Trophoblast cell (in vitro differentiated cells and primary cell): ENCODE data around the gene GOLGA2.
A peak's percentile ranks its signal among the peaks of the same experiment; 100 is the strongest.

ENCODE experiments used
- DNase-seq, 2 donors: peaks; one replicate each; pipeline ENCODE4 v3.0.0-alpha.2; 2016
- H2AFZ ChIP-seq: 2 replicates; pipeline ENCODE4 v1.6.1; 2013; ENCODE audit warnings: low read length, moderate library complexity, mild to moderate bottlenecking; ENCODE audit not compliant: insufficient read depth, poor library complexity
- H2AK5ac ChIP-seq: 2 replicates; pipeline ENCODE4 v1.6.1; 2013; ENCODE audit warnings: mild to moderate bottlenecking, low read length
- H2BK120ac ChIP-seq: 2 replicates; pipeline ENCODE4 v1.6.1; 2013; ENCODE audit warnings: low read length, mild to moderate bottlenecking, moderate library complexity; ENCODE audit not compliant: insufficient read depth, poor library complexity
- H2BK12ac ChIP-seq: 2 replicates; pipeline ENCODE4 v1.6.1; 2013; ENCODE audit warnings: mild to moderate bottlenecking, low read length, moderate library complexity
- H2BK5ac ChIP-seq: 2 replicates; pipeline ENCODE4 v1.6.1; 2013; ENCODE audit warnings: low read length, low read depth, moderate library complexity, mild to moderate bottlenecking; ENCODE audit not compliant: poor library complexity
- H3K14ac ChIP-seq: 2 replicates; pipeline ENCODE4 v1.6.1; 2013; ENCODE audit warnings: mild to moderate bottlenecking, low read length
- H3K18ac ChIP-seq: 2 replicates; pipeline ENCODE4 v1.6.1; 2013; ENCODE audit warnings: mild to moderate bottlenecking, low read length
- H3K23ac ChIP-seq: 2 replicates; pipeline ENCODE4 v1.6.1; 2013; ENCODE audit warnings: low read length
- H3K27ac ChIP-seq: 2 replicates; pipeline ENCODE4 v1.5.1; 2013; ENCODE audit warnings: low read depth, mild to moderate bottlenecking, inconsistent platforms, low read length, moderate library complexity
- H3K27me3 ChIP-seq: 2 replicates; pipeline ENCODE4 v1.6.1; 2013; ENCODE audit warnings: inconsistent platforms, mild to moderate bottlenecking, low read length, moderate library complexity; ENCODE audit not compliant: insufficient read depth
- H3K36me3 ChIP-seq, 2 experiments: 1 replicate in 1 of 2; 2 replicates in 1 of 2; pipeline ENCODE4 v1.6.1; 2013; ENCODE audit warnings: low read length in 2 of 2, mild to moderate bottlenecking in 2 of 2, moderate library complexity in 1 of 2; ENCODE audit not compliant: insufficient read depth in 2 of 2, control insufficient read depth in 1 of 2
- H3K4ac ChIP-seq: 2 replicates; pipeline ENCODE4 v1.6.1; 2013; ENCODE audit warnings: low read depth, mild to moderate bottlenecking, low read length, moderate library complexity
- H3K4me1 ChIP-seq, 2 experiments: 1 replicate in 1 of 2; 2 replicates in 1 of 2; pipeline ENCODE4 v1.6.1; 2013; ENCODE audit warnings: low read length in 2 of 2, mild to moderate bottlenecking in 2 of 2, moderate library complexity in 1 of 2; ENCODE audit not compliant: insufficient read depth in 2 of 2, control insufficient read depth in 1 of 2
- H3K4me2 ChIP-seq: 2 replicates; pipeline ENCODE4 v1.6.1; 2013; ENCODE audit warnings: inconsistent platforms, mild to moderate bottlenecking, low read length, moderate library complexity
- H3K4me3 ChIP-seq: 2 replicates; pipeline ENCODE4 v1.5.1; 2013; ENCODE audit warnings: mild to moderate bottlenecking, low read depth, low read length, inconsistent platforms
- H3K79me1 ChIP-seq: one replicate; pipeline ENCODE4 v1.6.1; 2013; ENCODE audit warnings: low read length
- H3K79me2 ChIP-seq: 2 replicates; pipeline ENCODE4 v1.6.1; 2013; ENCODE audit warnings: low read length, mild to moderate bottlenecking; ENCODE audit not compliant: control insufficient read depth, insufficient read depth, poor library complexity
- H3K9ac ChIP-seq: 2 replicates; pipeline ENCODE4 v1.6.1; 2013; ENCODE audit warnings: mild to moderate bottlenecking, low read length
- H3K9me3 ChIP-seq: 2 replicates; pipeline ENCODE4 v1.6.1; 2013; ENCODE audit warnings: low read depth, mild to moderate bottlenecking, control low read depth, inconsistent platforms, low read length; ENCODE audit not compliant: insufficient read depth
- H4K12ac ChIP-seq: 2 replicates; pipeline ENCODE4 v1.6.1; 2013; ENCODE audit warnings: low read depth, mild to moderate bottlenecking, low read length, moderate library complexity
- H4K8ac ChIP-seq: 2 replicates; pipeline ENCODE4 v1.6.1; 2013; ENCODE audit warnings: low read depth, mild to moderate bottlenecking, low read length, moderate library complexity
- H4K91ac ChIP-seq: one replicate; pipeline ENCODE4 v1.6.1; 2013; ENCODE audit warnings: low read depth, mild to moderate bottlenecking, low read length, moderate library complexity
- WGBS: extraction: QIAGEN DNeasy Blood & Tissue Kit; methylation state at CpG from one replicate; pipeline ENCODE4 v1.1.7; 2013; ENCODE audit warnings: missing lambda C conversion rate; ENCODE audit not compliant: insufficient read length, insufficient coverage; ENCODE audit errors: extremely low coverage; 5-methylcytosine and 5-hydroxymethylcytosine counted together

The GOLGA2 gene

DNA sequence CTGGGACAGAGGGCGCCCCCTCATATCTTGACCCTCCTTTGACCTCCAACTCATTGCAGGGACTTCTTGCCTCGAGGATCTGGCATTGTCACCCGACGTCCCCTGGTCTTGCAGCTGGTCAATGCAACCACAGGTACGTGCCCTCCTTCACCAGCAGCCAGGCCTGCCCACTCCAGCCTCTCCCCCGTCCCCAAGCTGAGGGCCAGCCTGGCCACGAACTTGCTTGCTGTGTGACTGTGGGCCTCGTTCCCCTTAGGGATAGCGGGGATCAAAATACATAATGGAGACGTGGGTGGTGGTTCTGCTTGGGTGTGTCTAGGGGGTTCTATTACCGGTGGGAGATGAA is 57.7 kb downstream of the GOLGA2 start:
- peaks cover 14 to 17% of the 10 kb centered on the region in 2 experiments for H3K4me1 ChIP-seq
- no peak overlapping the region for H3K4me3 ChIP-seq
- peaks cover 3% of the 10 kb centered on the region for H3K9me3 ChIP-seq
- DNase-seq = no peak
- H2AFZ ChIP-seq = peak overlapping the region; percentile 40
- no peak overlapping the region for H3K14ac ChIP-seq
- H3K79me1 ChIP-seq = peaks cover 6% of the 10 kb centered on the region
- H3K79me2 ChIP-seq = no peaks in the 10 kb centered on the region
- no peak overlapping the region for H4K91ac ChIP-seq
- H2BK120ac ChIP-seq = no peak overlapping the region
- H2BK5ac ChIP-seq = no peak overlapping the region
- H2BK12ac ChIP-seq = no peak overlapping the region
- no peak overlapping the region for H3K27ac ChIP-seq
- H3K4ac ChIP-seq = no peak overlapping the region
- H3K36me3 ChIP-seq = peaks cover 0 to 2% of the 10 kb centered on the region in 2 experiments
- H2AK5ac ChIP-seq = no peak overlapping the region
- no peak overlapping the region for H4K12ac ChIP-seq
- no peak overlapping the region for H3K9ac ChIP-seq
- H3K4me2 ChIP-seq = peak overlapping the region; percentile 59
- no peak overlapping the region for H4K8ac ChIP-seq
- no peak overlapping the region for H3K18ac ChIP-seq
- no CpG with 5 or more reads among the region's 11 CpGs for WGBS
- no peak overlapping the region for H3K23ac ChIP-seq
- no peaks in the 10 kb centered on the region for H3K27me3 ChIP-seq

DNA sequence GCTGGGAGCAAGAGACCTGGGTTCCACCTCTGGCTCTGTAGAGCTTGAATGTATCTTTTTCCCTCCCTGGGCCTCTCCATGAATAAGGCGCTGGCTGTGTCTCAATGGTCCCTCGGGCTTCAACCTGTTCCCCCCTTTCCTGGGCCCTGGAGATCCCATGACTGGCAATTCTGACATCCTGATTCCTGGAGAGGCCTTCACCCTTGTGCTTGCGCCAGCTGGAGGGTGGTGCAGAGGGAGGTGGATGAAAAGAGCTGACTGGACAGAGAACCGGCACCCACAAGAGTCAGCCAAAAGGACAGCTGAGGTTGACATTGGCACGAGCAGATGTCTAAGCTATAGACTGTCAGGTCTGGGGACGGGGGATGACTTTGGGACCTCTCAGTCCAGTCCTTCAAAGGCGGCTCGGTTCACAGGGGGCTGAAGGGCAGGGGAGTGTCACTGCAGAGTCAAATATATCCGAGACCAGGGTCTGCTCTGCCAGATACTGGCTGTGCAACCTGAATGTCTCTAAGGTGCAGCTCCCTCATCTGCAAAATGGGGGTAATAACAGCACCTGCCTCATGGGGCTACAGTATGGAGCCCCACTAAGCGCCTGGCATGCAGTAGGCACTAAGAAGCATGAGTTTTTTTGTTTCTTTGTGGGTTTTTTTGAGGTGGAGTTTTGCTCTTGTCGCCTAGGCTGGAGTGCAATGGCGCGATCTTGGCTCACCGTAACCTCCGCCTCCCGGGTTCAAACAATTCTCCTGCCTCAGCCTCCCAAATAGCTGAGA is 58.8 kb downstream of the GOLGA2 start:
- H3K4me1 ChIP-seq = peaks cover 14 to 17% of the 10 kb centered on the region in 2 experiments
- H3K36me3 ChIP-seq = no peaks in the 10 kb centered on the region
- no peak overlapping the region for H3K4me3 ChIP-seq
- H2AFZ ChIP-seq = no peak overlapping the region
- no peak overlapping the region for H2AK5ac ChIP-seq
- peaks cover 6% of the 10 kb centered on the region for H3K79me1 ChIP-seq
- no peak overlapping the region for H2BK5ac ChIP-seq
- H4K91ac ChIP-seq = no peak overlapping the region
- H3K18ac ChIP-seq = no peak overlapping the region
- WGBS = no CpG with 5 or more reads among the region's 16 CpGs
- H3K79me2 ChIP-seq = no peaks in the 10 kb centered on the region
- H2BK120ac ChIP-seq = no peak overlapping the region
- no peak overlapping the region for H4K8ac ChIP-seq
- no peak overlapping the region for H3K9ac ChIP-seq
- no peak overlapping the region for H3K4me2 ChIP-seq
- H2BK12ac ChIP-seq = no peak overlapping the region
- H3K14ac ChIP-seq = no peak overlapping the region
- no peak overlapping the region for H3K4ac ChIP-seq
- H3K27ac ChIP-seq = no peak overlapping the region
- H3K9me3 ChIP-seq = peaks cover 3% of the 10 kb centered on the region
- DNase-seq = no peak
- H4K12ac ChIP-seq = no peak overlapping the region
- H3K27me3 ChIP-seq = no peaks in the 10 kb centered on the region
- no peak overlapping the region for H3K23ac ChIP-seq

DNA sequence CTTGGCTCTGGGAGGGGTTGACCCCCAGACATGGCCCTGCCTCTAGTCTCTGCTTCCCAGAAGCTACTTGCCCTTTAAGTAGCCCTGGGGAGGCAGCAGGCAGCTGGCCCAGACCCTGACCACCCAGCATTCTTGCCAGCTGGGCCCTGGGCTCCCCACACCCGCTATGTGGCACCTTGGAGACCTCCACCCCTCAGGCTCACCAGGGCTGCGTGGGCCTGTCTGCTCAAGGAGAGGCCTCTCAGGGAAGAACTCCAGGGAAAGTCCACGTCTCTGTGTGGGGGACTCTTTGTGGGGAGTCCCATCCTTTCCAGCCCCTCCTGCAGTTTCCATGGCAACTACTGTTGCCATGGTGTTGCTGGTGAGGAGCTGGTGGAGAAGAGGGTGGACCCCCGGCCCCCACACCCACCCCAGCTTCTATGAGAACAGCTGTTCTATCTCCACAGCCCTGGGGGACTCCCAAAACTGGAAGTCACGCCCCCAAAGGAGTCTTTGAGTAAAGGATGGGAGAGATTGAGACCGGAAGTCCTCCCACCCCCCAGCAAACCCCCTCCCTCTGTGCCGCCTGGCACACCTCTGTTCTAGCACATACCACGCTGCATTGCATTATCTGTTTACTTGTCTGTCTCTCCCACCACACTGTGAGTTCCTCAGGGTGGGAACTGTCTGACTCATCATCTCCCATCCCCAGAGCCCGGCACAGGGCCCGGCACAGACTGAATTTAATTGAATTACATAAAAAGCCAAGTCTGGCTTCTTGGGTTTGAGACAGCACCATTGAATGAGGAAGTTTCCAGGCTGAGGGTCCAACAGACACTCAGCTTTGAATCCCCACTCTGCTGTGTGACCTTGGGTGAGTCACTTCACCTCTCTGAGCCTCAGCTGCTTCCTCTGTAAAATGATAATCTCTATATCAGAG is 60.1 kb downstream of the GOLGA2 start:
- no peaks in the 10 kb centered on the region for H3K36me3 ChIP-seq
- H3K4me3 ChIP-seq = no peak overlapping the region
- H3K4ac ChIP-seq = no peak overlapping the region
- H3K23ac ChIP-seq = no peak overlapping the region
- H3K4me1 ChIP-seq = peaks cover 14 to 17% of the 10 kb centered on the region in 2 experiments
- no peak overlapping the region for H2BK120ac ChIP-seq
- H2BK5ac ChIP-seq = no peak overlapping the region
- no peak for DNase-seq
- WGBS = no CpG with 5 or more reads among the region's 10 CpGs
- no peaks in the 10 kb centered on the region for H3K79me2 ChIP-seq
- peak overlapping the region; percentile 18 for H2BK12ac ChIP-seq
- H4K91ac ChIP-seq = no peak overlapping the region
- peaks cover 3% of the 10 kb centered on the region for H3K9me3 ChIP-seq
- peak overlapping the region; percentile 8 for H4K8ac ChIP-seq
- H3K9ac ChIP-seq = no peak overlapping the region
- no peaks in the 10 kb centered on the region for H3K27me3 ChIP-seq
- H4K12ac ChIP-seq = no peak overlapping the region
- no peak overlapping the region for H3K4me2 ChIP-seq
- no peak overlapping the region for H3K27ac ChIP-seq
- no peak overlapping the region for H3K18ac ChIP-seq
- no peak overlapping the region for H3K14ac ChIP-seq
- H3K79me1 ChIP-seq = peaks cover 6% of the 10 kb centered on the region
- no peak overlapping the region for H2AK5ac ChIP-seq
- H2AFZ ChIP-seq = no peak overlapping the region

DNA sequence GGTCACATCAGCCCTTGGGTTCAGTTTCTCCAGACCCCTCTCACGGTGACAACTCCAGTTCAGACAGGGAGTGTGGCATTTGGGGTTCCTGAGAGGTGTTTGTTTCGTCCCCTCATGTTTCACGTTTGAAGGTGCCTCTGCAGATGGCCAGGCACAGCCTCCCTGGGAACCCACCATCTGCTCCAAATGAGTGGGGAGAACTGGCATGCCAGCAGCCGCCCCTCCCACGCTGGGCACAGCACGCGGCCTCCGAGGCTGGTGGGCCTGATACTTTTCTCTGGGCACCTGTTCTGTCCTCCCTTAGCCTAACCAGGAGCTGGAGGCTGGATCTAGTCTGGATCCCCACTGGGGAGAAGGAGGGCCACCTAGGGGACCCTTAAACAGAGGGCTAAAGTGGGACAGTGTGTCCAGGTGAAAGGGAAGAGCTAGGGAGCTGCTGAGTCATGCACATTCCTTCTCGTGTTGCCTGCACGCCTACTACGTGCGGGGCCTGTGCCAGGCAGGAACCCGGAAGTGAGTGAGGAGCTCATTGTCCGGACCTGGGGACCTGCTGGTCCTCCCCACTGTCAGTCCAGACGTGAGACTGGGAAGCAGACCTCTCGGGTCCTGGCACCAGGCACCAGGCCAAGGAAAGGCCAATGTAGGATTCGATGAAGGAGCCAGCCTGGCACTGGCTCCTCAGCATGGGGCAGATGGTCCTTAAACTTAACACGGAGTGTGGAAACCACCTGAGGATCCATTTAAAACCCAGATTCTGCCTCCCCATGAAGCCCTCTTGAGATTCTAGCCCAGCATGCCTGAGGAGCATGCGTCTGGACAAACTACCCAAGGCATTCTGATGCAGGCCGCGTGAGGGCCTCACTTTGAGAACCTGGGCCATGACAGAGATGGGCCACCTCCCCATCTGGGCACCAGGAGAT is 61.0 kb downstream of the GOLGA2 start:
- H2BK12ac ChIP-seq = peak overlapping the region; percentile 18
- H4K12ac ChIP-seq = no peak overlapping the region
- no peak overlapping the region for H2BK120ac ChIP-seq
- peak overlapping the region; percentile 25 for H4K91ac ChIP-seq
- H4K8ac ChIP-seq = peak overlapping the region; percentile 8
- H2BK5ac ChIP-seq = no peak overlapping the region
- peak overlapping the region; percentile 5 for H2AK5ac ChIP-seq
- no peak overlapping the region for H3K27ac ChIP-seq
- no peak overlapping the region for H3K4ac ChIP-seq
- no peak overlapping the region for H3K4me3 ChIP-seq
- no peaks in the 10 kb centered on the region for H3K27me3 ChIP-seq
- H3K79me1 ChIP-seq = peaks cover 6% of the 10 kb centered on the region
- no peaks in the 10 kb centered on the region for H3K36me3 ChIP-seq
- peak overlapping the region; percentile 27 for H2AFZ ChIP-seq
- H3K9me3 ChIP-seq = no peaks in the 10 kb centered on the region
- peak overlapping the region; percentile 13 for H3K14ac ChIP-seq
- DNase-seq = no peak
- H3K23ac ChIP-seq = no peak overlapping the region
- peaks cover 14 to 17% of the 10 kb centered on the region in 2 experiments for H3K4me1 ChIP-seq
- no peak overlapping the region for H3K18ac ChIP-seq
- H3K9ac ChIP-seq = no peak overlapping the region
- H3K4me2 ChIP-seq = no peak overlapping the region
- WGBS = no CpG with 5 or more reads among the region's 21 CpGs
- H3K79me2 ChIP-seq = no peaks in the 10 kb centered on the region
